ENCODE data around the gene MRPL21. TPM values are rescaled to one million over a fixed set of nuclear protein-coding genes. Genes with fewer than 3 reads are reported as not detected.

The MRPL21 gene
- total and polyA plus RNA-seq, 2 of the 13 experiments (the other 11 are each of a cell fraction or from before 2014, with no cell fraction given), result 61.5 to 100 TPM

DNA sequence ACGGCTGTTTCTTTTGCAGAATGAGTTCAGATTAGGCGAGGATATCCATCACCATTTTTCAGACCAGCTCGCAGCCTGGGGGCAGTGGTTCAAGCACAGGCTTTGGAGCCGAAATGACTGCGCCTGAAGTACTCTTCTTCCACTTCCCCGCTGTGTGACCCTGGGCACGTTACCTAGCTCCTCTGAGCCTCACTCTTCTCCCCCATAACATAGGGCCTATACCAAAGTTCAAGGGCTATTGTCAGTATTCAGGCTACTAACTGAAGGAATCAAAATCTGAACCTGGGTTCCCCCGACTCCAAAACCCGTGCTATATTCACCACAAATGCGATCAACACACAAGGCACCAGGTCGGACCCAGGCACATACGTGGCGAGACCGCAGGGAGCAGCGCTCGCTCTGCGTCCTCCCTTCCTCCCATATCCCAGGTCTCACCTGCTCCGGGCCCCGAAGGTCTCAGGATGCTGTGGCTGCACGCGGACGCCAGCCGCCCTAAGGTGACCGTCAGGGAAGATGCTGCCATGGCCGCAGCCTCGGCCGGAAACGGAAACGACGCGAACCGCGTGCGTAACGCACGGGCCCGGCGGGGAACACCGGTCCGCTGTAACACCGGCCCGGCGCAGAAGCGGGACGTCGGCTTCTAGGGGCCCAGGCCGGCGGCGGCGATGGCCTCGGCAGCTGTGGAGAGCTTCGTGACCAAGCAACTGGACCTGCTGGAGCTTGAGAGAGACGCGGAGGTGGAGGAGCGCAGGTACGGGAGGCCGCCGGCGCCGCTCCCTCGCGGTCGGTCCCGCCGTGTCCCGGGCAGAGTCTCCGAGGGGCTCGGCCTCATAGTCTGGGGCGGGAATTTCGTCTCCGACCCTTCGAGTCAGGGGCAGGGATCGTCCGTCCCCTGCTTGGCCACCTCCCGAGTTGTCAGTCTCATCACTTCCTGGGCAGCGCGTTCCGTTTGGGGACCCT is at the start of gene MRPL21, which contains the start of gene IGHMBP2 (continued):
- peak; percentile 100 for TF ChIP-seq GABPA (IDR thresholded peaks at IDR 0.05; ENCODE audit: low read depth, low read length)
- TF ChIP-seq GABPA (CRISPR knock-in tag; IDR thresholded peaks at IDR 0.05; ENCODE audit: low read depth), result peak; percentile 99
- TF ChIP-seq YEATS2 (CRISPR knock-in tag; IDR thresholded peaks at IDR 0.05; ENCODE audit: borderline replicate concordance), result peak; percentile 99
- peak; percentile 96 for TF ChIP-seq THAP11 (CRISPR knock-in tag; IDR thresholded peaks at IDR 0.05)
- TF ChIP-seq SP2 (CRISPR knock-in tag; IDR thresholded peaks at IDR 0.05), result peak; percentile 75
- TF ChIP-seq, protein P1, sequence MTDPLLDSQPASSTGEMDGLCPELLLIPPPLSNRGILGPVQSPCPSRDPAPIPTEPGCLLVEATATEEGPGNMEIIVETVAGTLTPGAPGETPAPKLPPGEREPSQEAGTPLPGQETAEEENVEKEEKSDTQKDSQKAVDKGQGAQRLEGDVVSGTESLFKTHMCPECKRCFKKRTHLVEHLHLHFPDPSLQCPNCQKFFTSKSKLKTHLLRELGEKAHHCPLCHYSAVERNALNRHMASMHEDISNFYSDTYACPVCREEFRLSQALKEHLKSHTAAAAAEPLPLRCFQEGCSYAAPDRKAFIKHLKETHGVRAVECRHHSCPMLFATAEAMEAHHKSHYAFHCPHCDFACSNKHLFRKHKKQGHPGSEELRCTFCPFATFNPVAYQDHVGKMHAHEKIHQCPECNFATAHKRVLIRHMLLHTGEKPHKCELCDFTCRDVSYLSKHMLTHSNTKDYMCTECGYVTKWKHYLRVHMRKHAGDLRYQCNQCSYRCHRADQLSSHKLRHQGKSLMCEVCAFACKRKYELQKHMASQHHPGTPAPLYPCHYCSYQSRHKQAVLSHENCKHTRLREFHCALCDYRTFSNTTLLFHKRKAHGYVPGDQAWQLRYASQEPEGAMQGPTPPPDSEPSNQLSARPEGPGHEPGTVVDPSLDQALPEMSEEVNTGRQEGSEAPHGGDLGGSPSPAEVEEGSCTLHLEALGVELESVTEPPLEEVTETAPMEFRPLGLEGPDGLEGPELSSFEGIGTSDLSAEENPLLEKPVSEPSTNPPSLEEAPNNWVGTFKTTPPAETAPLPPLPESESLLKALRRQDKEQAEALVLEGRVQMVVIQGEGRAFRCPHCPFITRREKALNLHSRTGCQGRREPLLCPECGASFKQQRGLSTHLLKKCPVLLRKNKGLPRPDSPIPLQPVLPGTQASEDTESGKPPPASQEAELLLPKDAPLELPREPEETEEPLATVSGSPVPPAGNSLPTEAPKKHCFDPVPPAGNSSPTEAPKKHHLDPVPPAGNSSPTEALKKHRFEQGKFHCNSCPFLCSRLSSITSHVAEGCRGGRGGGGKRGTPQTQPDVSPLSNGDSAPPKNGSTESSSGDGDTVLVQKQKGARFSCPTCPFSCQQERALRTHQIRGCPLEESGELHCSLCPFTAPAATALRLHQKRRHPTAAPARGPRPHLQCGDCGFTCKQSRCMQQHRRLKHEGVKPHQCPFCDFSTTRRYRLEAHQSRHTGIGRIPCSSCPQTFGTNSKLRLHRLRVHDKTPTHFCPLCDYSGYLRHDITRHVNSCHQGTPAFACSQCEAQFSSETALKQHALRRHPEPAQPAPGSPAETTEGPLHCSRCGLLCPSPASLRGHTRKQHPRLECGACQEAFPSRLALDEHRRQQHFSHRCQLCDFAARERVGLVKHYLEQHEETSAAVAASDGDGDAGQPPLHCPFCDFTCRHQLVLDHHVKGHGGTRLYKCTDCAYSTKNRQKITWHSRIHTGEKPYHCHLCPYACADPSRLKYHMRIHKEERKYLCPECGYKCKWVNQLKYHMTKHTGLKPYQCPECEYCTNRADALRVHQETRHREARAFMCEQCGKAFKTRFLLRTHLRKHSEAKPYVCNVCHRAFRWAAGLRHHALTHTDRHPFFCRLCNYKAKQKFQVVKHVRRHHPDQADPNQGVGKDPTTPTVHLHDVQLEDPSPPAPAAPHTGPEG (CRISPR knock-in tag; IDR thresholded peaks at IDR 0.05), result peak; percentile 76; the same call in 1 of the 2 replicates
- no peak for TF ChIP-seq NBN (conservative IDR thresholded peaks at IDR 0.05)
- TF ChIP-seq, protein P2, sequence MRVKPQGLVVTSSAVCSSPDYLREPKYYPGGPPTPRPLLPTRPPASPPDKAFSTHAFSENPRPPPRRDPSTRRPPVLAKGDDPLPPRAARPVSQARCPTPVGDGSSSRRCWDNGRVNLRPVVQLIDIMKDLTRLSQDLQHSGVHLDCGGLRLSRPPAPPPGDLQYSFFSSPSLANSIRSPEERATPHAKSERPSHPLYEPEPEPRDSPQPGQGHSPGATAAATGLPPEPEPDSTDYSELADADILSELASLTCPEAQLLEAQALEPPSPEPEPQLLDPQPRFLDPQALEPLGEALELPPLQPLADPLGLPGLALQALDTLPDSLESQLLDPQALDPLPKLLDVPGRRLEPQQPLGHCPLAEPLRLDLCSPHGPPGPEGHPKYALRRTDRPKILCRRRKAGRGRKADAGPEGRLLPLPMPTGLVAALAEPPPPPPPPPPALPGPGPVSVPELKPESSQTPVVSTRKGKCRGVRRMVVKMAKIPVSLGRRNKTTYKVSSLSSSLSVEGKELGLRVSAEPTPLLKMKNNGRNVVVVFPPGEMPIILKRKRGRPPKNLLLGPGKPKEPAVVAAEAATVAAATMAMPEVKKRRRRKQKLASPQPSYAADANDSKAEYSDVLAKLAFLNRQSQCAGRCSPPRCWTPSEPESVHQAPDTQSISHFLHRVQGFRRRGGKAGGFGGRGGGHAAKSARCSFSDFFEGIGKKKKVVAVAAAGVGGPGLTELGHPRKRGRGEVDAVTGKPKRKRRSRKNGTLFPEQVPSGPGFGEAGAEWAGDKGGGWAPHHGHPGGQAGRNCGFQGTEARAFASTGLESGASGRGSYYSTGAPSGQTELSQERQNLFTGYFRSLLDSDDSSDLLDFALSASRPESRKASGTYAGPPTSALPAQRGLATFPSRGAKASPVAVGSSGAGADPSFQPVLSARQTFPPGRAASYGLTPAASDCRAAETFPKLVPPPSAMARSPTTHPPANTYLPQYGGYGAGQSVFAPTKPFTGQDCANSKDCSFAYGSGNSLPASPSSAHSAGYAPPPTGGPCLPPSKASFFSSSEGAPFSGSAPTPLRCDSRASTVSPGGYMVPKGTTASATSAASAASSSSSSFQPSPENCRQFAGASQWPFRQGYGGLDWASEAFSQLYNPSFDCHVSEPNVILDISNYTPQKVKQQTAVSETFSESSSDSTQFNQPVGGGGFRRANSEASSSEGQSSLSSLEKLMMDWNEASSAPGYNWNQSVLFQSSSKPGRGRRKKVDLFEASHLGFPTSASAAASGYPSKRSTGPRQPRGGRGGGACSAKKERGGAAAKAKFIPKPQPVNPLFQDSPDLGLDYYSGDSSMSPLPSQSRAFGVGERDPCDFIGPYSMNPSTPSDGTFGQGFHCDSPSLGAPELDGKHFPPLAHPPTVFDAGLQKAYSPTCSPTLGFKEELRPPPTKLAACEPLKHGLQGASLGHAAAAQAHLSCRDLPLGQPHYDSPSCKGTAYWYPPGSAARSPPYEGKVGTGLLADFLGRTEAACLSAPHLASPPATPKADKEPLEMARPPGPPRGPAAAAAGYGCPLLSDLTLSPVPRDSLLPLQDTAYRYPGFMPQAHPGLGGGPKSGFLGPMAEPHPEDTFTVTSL (CRISPR knock-in tag; IDR thresholded peaks at IDR 0.05; ENCODE audit: borderline replicate concordance), result peak; percentile 26; the same call in 1 of the 2 replicates
- TF ChIP-seq, protein P3, sequence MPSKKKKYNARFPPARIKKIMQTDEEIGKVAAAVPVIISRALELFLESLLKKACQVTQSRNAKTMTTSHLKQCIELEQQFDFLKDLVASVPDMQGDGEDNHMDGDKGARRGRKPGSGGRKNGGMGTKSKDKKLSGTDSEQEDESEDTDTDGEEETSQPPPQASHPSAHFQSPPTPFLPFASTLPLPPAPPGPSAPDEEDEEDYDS (CRISPR knock-in tag; IDR thresholded peaks at IDR 0.05), result peak; percentile 50; the same call in 1 of the 2 replicates
- TF ChIP-seq ZNF841 (CRISPR knock-in tag; IDR thresholded peaks at IDR 0.05; ENCODE audit: borderline replicate concordance), result no peak
- TF ChIP-seq SOX5 (CRISPR knock-in tag; IDR thresholded peaks at IDR 0.05; ENCODE audit: borderline replicate concordance), result peak; percentile 57; the same call in 1 of the 2 replicates
- no peak; the same call in 1 of the 2 replicates for TF ChIP-seq MYNN (CRISPR knock-in tag; IDR thresholded peaks at IDR 0.05; ENCODE audit: low read depth)
- peak; percentile 91 for TF ChIP-seq KLF6 (CRISPR knock-in tag; IDR thresholded peaks at IDR 0.05)
- TF ChIP-seq, protein P4, sequence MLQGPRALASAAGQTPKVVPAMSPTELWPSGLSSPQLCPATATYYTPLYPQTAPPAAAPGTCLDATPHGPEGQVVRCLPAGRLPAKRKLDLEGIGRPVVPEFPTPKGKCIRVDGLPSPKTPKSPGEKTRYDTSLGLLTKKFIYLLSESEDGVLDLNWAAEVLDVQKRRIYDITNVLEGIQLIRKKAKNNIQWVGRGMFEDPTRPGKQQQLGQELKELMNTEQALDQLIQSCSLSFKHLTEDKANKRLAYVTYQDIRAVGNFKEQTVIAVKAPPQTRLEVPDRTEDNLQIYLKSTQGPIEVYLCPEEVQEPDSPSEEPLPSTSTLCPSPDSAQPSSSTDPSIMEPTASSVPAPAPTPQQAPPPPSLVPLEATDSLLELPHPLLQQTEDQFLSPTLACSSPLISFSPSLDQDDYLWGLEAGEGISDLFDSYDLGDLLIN (CRISPR knock-in tag; IDR thresholded peaks at IDR 0.05; ENCODE audit: borderline replicate concordance), result peak; percentile 33; the same call in 1 of the 2 replicates
- peak; percentile 81; the same call in 1 of the 2 replicates for TF ChIP-seq NFKB2 (CRISPR knock-in tag; IDR thresholded peaks at IDR 0.05; ENCODE audit: borderline replicate concordance)

Data from HepG2 (cell line).